HepG2 (cell line): ENCODE measurements around the gene TNFAIP8L2.

Experiments
- EZH2 ChIP-seq: conservative IDR thresholded peaks from 2 replicates; pipeline ENCODE4 v1.6.1; 2012; ENCODE audit warnings: mild to moderate bottlenecking, low read depth, low read length, moderate library complexity
- KLF16 ChIP-seq, 2 experiments: sonication (generic) in 1 of 2; formaldehyde crosslinking in 1 of 2; IDR thresholded peaks; 2 replicates each; pipeline versions ENCODE4 v1.6.1 to v1.8.0; 2016 to 2023; ENCODE audit warnings: missing genetic modification reagents in 2 of 2, missing compliant biosample characterization in 1 of 2
- ZIK1 ChIP-seq: sonication (generic); formaldehyde crosslinking; IDR thresholded peaks from 2 replicates; pipeline ENCODE4 v1.5.0; 2020; ENCODE audit warnings: mild to moderate bottlenecking, low read depth, missing genetic modification reagents, borderline replicate concordance
- ZNF768 ChIP-seq: sonication (generic); formaldehyde crosslinking; IDR thresholded peaks from 2 replicates; pipeline ENCODE4 v1.4.0; 2020; ENCODE audit warnings: missing genetic modification reagents
- TF ChIP-seq, protein P1 (sequence below): sonication (generic); formaldehyde crosslinking; IDR thresholded peaks from 2 replicates; pipeline ENCODE4 v1.4.0; 2020; ENCODE audit warnings: missing genetic modification reagents, borderline replicate concordance
- TF ChIP-seq, protein P2 (sequence below): sonication (generic); formaldehyde crosslinking; conservative IDR thresholded peaks from 2 replicates; pipeline ENCODE4 v1.4.0; 2020; ENCODE audit warnings: missing genetic modification reagents
- TF ChIP-seq, protein P3 (sequence below): sonication (generic); formaldehyde crosslinking; IDR thresholded peaks from 2 replicates; pipeline ENCODE4 v1.4.0; 2020; ENCODE audit warnings: mild to moderate bottlenecking, missing genetic modification reagents
- TF ChIP-seq, protein P4 (sequence below): IDR thresholded peaks from 2 replicates; pipeline ENCODE4 v1.6.1; 2012; ENCODE audit warnings: inconsistent platforms

DNA sequence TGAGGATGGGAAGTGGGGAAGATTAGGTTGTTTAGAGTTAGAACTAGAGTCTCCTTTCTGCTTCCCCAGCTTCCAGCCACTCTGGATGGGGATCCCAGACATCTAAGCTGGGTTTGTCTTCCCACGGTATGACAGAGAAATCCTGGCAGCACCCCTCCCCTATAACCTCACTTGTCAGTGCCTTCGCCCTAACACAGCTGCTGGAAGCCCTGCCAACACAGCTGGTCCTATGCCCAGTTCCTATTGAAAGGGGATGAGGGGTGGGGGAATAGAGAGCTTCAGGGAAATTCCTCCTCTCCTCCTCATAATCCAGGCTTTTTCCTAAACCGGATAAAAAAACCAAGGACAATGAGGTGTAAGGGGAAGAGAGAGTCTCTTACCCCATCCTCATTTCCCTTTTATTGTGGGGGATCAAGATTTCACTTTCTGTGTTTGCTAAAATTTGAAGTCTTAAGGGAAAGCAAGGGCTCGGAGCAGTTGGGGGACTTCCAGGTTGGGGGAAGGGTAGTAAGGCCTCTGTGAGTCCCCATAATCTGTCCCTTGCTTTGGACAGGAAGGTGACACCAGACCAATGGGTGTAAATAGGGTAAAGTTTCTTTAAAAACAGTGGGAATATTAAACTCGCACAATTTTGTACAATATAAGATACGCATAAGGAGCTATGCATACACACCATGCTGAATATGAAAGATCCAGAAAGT is 18.7 kb downstream of the TNFAIP8L2 start:
- no peak for TF ChIP-seq EZH2
- no peak for TF ChIP-seq KLF16 (CRISPR knock-in tag; IDR thresholded peaks at IDR 0.05)
- TF ChIP-seq, protein P1, sequence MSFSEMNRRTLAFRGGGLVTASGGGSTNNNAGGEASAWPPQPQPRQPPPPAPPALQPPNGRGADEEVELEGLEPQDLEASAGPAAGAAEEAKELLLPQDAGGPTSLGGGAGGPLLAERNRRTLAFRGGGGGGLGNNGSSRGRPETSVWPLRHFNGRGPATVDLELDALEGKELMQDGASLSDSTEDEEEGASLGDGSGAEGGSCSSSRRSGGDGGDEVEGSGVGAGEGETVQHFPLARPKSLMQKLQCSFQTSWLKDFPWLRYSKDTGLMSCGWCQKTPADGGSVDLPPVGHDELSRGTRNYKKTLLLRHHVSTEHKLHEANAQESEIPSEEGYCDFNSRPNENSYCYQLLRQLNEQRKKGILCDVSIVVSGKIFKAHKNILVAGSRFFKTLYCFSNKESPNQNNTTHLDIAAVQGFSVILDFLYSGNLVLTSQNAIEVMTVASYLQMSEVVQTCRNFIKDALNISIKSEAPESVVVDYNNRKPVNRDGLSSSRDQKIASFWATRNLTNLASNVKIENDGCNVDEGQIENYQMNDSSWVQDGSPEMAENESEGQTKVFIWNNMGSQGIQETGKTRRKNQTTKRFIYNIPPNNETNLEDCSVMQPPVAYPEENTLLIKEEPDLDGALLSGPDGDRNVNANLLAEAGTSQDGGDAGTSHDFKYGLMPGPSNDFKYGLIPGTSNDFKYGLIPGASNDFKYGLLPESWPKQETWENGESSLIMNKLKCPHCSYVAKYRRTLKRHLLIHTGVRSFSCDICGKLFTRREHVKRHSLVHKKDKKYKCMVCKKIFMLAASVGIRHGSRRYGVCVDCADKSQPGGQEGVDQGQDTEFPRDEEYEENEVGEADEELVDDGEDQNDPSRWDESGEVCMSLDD (CRISPR knock-in tag): no peak
- TF ChIP-seq, protein P2, sequence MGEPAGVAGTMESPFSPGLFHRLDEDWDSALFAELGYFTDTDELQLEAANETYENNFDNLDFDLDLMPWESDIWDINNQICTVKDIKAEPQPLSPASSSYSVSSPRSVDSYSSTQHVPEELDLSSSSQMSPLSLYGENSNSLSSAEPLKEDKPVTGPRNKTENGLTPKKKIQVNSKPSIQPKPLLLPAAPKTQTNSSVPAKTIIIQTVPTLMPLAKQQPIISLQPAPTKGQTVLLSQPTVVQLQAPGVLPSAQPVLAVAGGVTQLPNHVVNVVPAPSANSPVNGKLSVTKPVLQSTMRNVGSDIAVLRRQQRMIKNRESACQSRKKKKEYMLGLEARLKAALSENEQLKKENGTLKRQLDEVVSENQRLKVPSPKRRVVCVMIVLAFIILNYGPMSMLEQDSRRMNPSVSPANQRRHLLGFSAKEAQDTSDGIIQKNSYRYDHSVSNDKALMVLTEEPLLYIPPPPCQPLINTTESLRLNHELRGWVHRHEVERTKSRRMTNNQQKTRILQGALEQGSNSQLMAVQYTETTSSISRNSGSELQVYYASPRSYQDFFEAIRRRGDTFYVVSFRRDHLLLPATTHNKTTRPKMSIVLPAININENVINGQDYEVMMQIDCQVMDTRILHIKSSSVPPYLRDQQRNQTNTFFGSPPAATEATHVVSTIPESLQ: no peak
- TF ChIP-seq, protein P3, sequence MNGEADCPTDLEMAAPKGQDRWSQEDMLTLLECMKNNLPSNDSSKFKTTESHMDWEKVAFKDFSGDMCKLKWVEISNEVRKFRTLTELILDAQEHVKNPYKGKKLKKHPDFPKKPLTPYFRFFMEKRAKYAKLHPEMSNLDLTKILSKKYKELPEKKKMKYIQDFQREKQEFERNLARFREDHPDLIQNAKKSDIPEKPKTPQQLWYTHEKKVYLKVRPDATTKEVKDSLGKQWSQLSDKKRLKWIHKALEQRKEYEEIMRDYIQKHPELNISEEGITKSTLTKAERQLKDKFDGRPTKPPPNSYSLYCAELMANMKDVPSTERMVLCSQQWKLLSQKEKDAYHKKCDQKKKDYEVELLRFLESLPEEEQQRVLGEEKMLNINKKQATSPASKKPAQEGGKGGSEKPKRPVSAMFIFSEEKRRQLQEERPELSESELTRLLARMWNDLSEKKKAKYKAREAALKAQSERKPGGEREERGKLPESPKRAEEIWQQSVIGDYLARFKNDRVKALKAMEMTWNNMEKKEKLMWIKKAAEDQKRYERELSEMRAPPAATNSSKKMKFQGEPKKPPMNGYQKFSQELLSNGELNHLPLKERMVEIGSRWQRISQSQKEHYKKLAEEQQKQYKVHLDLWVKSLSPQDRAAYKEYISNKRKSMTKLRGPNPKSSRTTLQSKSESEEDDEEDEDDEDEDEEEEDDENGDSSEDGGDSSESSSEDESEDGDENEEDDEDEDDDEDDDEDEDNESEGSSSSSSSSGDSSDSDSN (CRISPR knock-in tag): no peak
- TF ChIP-seq, protein P4, sequence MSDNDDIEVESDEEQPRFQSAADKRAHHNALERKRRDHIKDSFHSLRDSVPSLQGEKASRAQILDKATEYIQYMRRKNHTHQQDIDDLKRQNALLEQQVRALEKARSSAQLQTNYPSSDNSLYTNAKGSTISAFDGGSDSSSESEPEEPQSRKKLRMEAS: no peak
- TF ChIP-seq ZNF768 (CRISPR knock-in tag): no peak
- no peak for TF ChIP-seq ZIK1 (CRISPR knock-in tag)
